Liver (tissue), 9 donors: Measurements from ENCODE around the gene DCLK3. TPM values are rescaled to one million over a fixed set of nuclear protein-coding genes. Genes with fewer than 3 reads are reported as not detected.

Experiments used
- DNase-seq: peaks from one replicate; pipeline ENCODE4 v3.0.0-alpha.2; 2017; ENCODE audit warnings: low spot score
- H3K27ac ChIP-seq, 2 donors: one replicate each; pipeline ENCODE4 v1.7.0; 2013; ENCODE audit warnings: inconsistent platforms in 2 of 2, low read length in 2 of 2, control low read depth in 1 of 2, low read depth in 1 of 2, mild to moderate bottlenecking in 1 of 2
- H3K27me3 ChIP-seq, 4 donors: one replicate each; pipeline versions ENCODE4 v1.6.1 to v1.7.0; 2013; ENCODE audit warnings: low read length in 3 of 4, inconsistent platforms in 1 of 4, mild to moderate bottlenecking in 1 of 4, moderate library complexity in 1 of 4; ENCODE audit not compliant: control insufficient read depth in 4 of 4, insufficient read depth in 4 of 4
- H3K36me3 ChIP-seq, 4 donors: one replicate each; pipeline versions ENCODE4 v1.6.1 to v1.7.0; 2013; ENCODE audit warnings: low read length in 3 of 4, mild to moderate bottlenecking in 3 of 4, low read depth in 1 of 4, moderate library complexity in 1 of 4; ENCODE audit not compliant: control insufficient read depth in 4 of 4, insufficient read depth in 3 of 4
- H3K4me1 ChIP-seq, 4 donors: one replicate each; pipeline versions ENCODE4 v1.6.1 to v1.7.0; 2013; ENCODE audit warnings: low read length in 3 of 4, mild to moderate bottlenecking in 3 of 4, moderate library complexity in 1 of 4; ENCODE audit not compliant: control insufficient read depth in 4 of 4, insufficient read depth in 4 of 4
- H3K4me3 ChIP-seq, 3 donors: one replicate each; pipeline versions ENCODE4 v1.6.1 to v1.7.0; 2013; ENCODE audit warnings: low read length in 3 of 3, control low read depth in 1 of 3, low read depth in 1 of 3, mild to moderate bottlenecking in 1 of 3
- H3K9ac ChIP-seq, 2 donors: one replicate each; pipeline ENCODE4 v1.7.0; 2013; ENCODE audit warnings: low read length in 2 of 2, mild to moderate bottlenecking in 2 of 2, moderate library complexity in 2 of 2, control low read depth in 1 of 2, low read depth in 1 of 2
- H3K9me3 ChIP-seq, 4 donors: one replicate each; pipeline versions ENCODE4 v1.6.1 to v1.7.0; 2013; ENCODE audit warnings: low read length in 3 of 4; ENCODE audit not compliant: control insufficient read depth in 4 of 4
- ATF3 ChIP-seq: IDR thresholded peaks from 2 replicates; pipeline ENCODE4 v1.6.1; 2016; ENCODE audit warnings: antibody characterized with exemption
- CTCF ChIP-seq: fragments of 150-350 bp; IDR thresholded peaks from 2 replicates; pipeline ENCODE4 v1.5.1; 2017; ENCODE audit warnings: improper control_type of control experiment, low read depth, low read length; ENCODE audit not compliant: missing input control
- EGR1 ChIP-seq, 2 donors: IDR thresholded peaks; 2 replicates each; pipeline ENCODE4 v1.6.1; 2016 to 2018; ENCODE audit warnings: antibody characterized with exemption in 2 of 2, low read depth in 2 of 2
- FOXA1 ChIP-seq: IDR thresholded peaks from 2 replicates; pipeline ENCODE4 v1.6.1; 2016; ENCODE audit warnings: antibody characterized with exemption
- FOXA2 ChIP-seq: IDR thresholded peaks from 2 replicates; pipeline ENCODE4 v1.6.1; 2016; ENCODE audit warnings: antibody characterized with exemption
- GABPA ChIP-seq, 2 donors: IDR thresholded peaks in 1 of 2; conservative IDR thresholded peaks in 1 of 2; 2 replicates each; pipeline ENCODE4 v1.6.1; 2016; ENCODE audit warnings: antibody characterized with exemption in 2 of 2, mild to moderate bottlenecking in 1 of 2, moderate library complexity in 1 of 2
- HNF4A ChIP-seq, 2 donors: conservative IDR thresholded peaks; 2 replicates each; pipeline ENCODE4 v1.6.1; 2016; ENCODE audit warnings: antibody characterized with exemption in 2 of 2, mild to moderate bottlenecking in 2 of 2
- HNF4G ChIP-seq: IDR thresholded peaks from 2 replicates; pipeline ENCODE4 v1.6.1; 2016; ENCODE audit warnings: antibody characterized with exemption
- JUND ChIP-seq, 2 donors: IDR thresholded peaks; 2 replicates each; pipeline ENCODE4 v1.6.1; 2016; ENCODE audit warnings: antibody characterized with exemption in 2 of 2
- MAX ChIP-seq: IDR thresholded peaks from 2 replicates; pipeline ENCODE4 v1.6.1; 2016; ENCODE audit warnings: antibody characterized with exemption
- NR2F2 ChIP-seq: IDR thresholded peaks from 2 replicates; pipeline ENCODE4 v1.6.1; 2016; ENCODE audit warnings: antibody characterized with exemption
- RAD21 ChIP-seq, 2 donors: IDR thresholded peaks; 2 replicates each; pipeline ENCODE4 v1.6.1; 2016; ENCODE audit warnings: antibody characterized with exemption in 2 of 2, mild to moderate bottlenecking in 2 of 2
- REST ChIP-seq: IDR thresholded peaks from 2 replicates; pipeline ENCODE4 v1.6.1; 2016; ENCODE audit warnings: antibody characterized with exemption, mild to moderate bottlenecking
- RXRA ChIP-seq, 2 donors: IDR thresholded peaks; 2 replicates each; pipeline ENCODE4 v1.6.1; 2017 to 2018; ENCODE audit warnings: antibody characterized with exemption in 2 of 2, mild to moderate bottlenecking in 1 of 2
- SP1 ChIP-seq: IDR thresholded peaks from 2 replicates; pipeline ENCODE4 v1.6.1; 2018; ENCODE audit warnings: antibody characterized with exemption, mild to moderate bottlenecking
- TAF1 ChIP-seq: conservative IDR thresholded peaks from 2 replicates; pipeline ENCODE4 v1.6.1; 2016; ENCODE audit warnings: antibody characterized with exemption, mild to moderate bottlenecking
- YY1 ChIP-seq: IDR thresholded peaks from 2 replicates; pipeline ENCODE4 v1.6.1; 2016; ENCODE audit warnings: antibody characterized with exemption, mild to moderate bottlenecking
- ZBTB33 ChIP-seq: IDR thresholded peaks from 2 replicates; pipeline ENCODE4 v1.6.1; 2016; ENCODE audit warnings: antibody characterized with exemption
- WGBS: extraction: QIAGEN DNeasy Blood & Tissue Kit; methylation state at CpG from one replicate; pipeline ENCODE4 v1.1.7; 2013; 5-methylcytosine and 5-hydroxymethylcytosine counted together
- polyA plus RNA-seq, 2 donors: library from polyadenylated mRNA; stranded (reverse) in 1 of 2; unstranded in 1 of 2; fragments of 200-250 nt in 1 of 2; fragments of >200 nt in 1 of 2; fragmentation: Nextera tagmentation in 1 of 2; extraction: Ambion mirVana in 1 of 2; gene quantifications; one replicate each; pipeline versions ENCODE4 v1.2.1 to v1.2.3, GENCODE V29; 2013 to 2015
- total RNA-seq, 2 donors: library from RNA; depleted of rRNA; stranded (reverse); fragments of >200 nt; gene quantifications; one replicate each; pipeline ENCODE4 v1.2.3, GENCODE V29; 2014
- donor health status: healthy.
- donor health status: healthy.
- donor health status: healthy.
- donor health status: healthy.
- donor health status: healthy.

The DCLK3 gene
- under 1 TPM; 0.05 to 0.08 TPM for total RNA-seq
- under 1 TPM; 0.01 to 0.14 TPM for polyA plus RNA-seq

- Histone ChIP-seq H3K27ac (no peak within 1 kb of the TSS), H3K4me3 (peak within 1 kb of the TSS in 1 of 3 donors; percentile 46), H3K9ac (no peak within 1 kb of the TSS), H3K4me1 (peaks cover 0 to 7% (median under 1%) of the 10 kb centered on the region in 4 donors), H3K9me3 (peaks cover 0 to 3% (median 2%) of the 10 kb centered on the region in 4 donors), H3K27me3 (peaks cover 0 to 27% (median 6%) of the 10 kb centered on the region in 4 donors), H3K36me3 (no peaks in the 10 kb centered on the region)
- 7% methylated on average over 97 of the region's 99 CpGs for WGBS
- TF ChIP-seq CTCF (no peak), YY1 (no peak), TAF1 (no peak), RAD21 (IDR thresholded peaks at IDR 0.05) (no peak), MAX (no peak), JUND (IDR thresholded peaks at IDR 0.05) (no peak), RXRA (IDR thresholded peaks at IDR 0.05) (no peak), HNF4A (conservative IDR thresholded peaks at IDR 0.05) (no peak)
- no peak for DNase-seq
Measured at GRCh38 chr3:36763850-36764703, at the start of gene DCLK3. Gene DCLK3, minus strand, starts transcription at chr3:36764553. Its CDS starts 290 bp downstream, at chr3:36764263.

GRCh38 chr3:36813305-36813704 is 49.0 kb upstream of the DCLK3 start:
- peaks cover 0 to 2% (median 0%) of the 10 kb centered on the region in 4 donors for H3K9me3 ChIP-seq
- H3K4me3 ChIP-seq = no peak overlapping the region
- 88% methylated on average over 6 of the region's 6 CpGs for WGBS
- no peak for DNase-seq
- H3K4me1 ChIP-seq = no peaks in the 10 kb centered on the region
- H3K27me3 ChIP-seq = no peaks in the 10 kb centered on the region
- H3K9ac ChIP-seq = no peak overlapping the region
- no peaks in the 10 kb centered on the region for H3K36me3 ChIP-seq
- TF ChIP-seq HNF4A (conservative IDR thresholded peaks at IDR 0.05) (no peak), JUND (IDR thresholded peaks at IDR 0.05) (no peak), RAD21 (IDR thresholded peaks at IDR 0.05) (no peak), CTCF (no peak), ATF3 (no peak), RXRA (IDR thresholded peaks at IDR 0.05) (no peak), FOXA2 (no peak), TAF1 (no peak), NR2F2 (no peak), FOXA1 (no peak), SP1 (no peak), MAX (no peak), YY1 (no peak), EGR1 (IDR thresholded peaks at IDR 0.05; ENCODE audit: low read depth in 2 of 2) (no peak), ZBTB33 (no peak), REST (no peak), GABPA (IDR thresholded peaks at IDR 0.05 in 1 of 2, conservative IDR thresholded peaks at IDR 0.05 in 1 of 2) (no peak), HNF4G (no peak)
- H3K27ac ChIP-seq = no peak overlapping the region
